Nephron progenitor cell (in vitro differentiated cells): ENCODE data around the gene OR10W1.
A peak's percentile ranks its signal among the peaks of the same experiment; 100 is the strongest.

Source experiments
- DNase-seq: peaks from one replicate; pipeline ENCODE4 v3.0.0; 2021
- H3K27ac Mint-ChIP-seq: 2 replicates; pipeline ENCODE4 v1.8.0; 2021; ENCODE audit warnings: mild to moderate bottlenecking, moderate library complexity, mixed read lengths
- H3K27me3 Mint-ChIP-seq: 2 replicates; pipeline ENCODE4 v1.8.0; 2021; ENCODE audit warnings: mild to moderate bottlenecking, low read depth, mixed read lengths; ENCODE audit not compliant: poor library complexity
- H3K36me3 Mint-ChIP-seq: 2 replicates; pipeline ENCODE4 v1.8.0; 2021; ENCODE audit warnings: low read depth, mixed read lengths
- H3K4me1 Mint-ChIP-seq: 2 replicates; pipeline ENCODE4 v1.8.0; 2021; ENCODE audit warnings: mixed read lengths
- H3K4me3 Mint-ChIP-seq: 2 replicates; pipeline ENCODE4 v1.8.0; 2021; ENCODE audit warnings: mild to moderate bottlenecking, moderate library complexity, mixed read lengths
- H3K9me3 Mint-ChIP-seq: 2 replicates; pipeline ENCODE4 v1.8.0; 2021; ENCODE audit warnings: mild to moderate bottlenecking, moderate library complexity, mixed read lengths
- TF ChIP-seq, protein P1 (sequence below): fragments of 200-600 bp; sonication (generic); IDR thresholded peaks from 2 replicates; pipeline ENCODE4 v1.5.0; 2021; ENCODE audit warnings: antibody characterized with exemption

OR10W1 gene, protein sequence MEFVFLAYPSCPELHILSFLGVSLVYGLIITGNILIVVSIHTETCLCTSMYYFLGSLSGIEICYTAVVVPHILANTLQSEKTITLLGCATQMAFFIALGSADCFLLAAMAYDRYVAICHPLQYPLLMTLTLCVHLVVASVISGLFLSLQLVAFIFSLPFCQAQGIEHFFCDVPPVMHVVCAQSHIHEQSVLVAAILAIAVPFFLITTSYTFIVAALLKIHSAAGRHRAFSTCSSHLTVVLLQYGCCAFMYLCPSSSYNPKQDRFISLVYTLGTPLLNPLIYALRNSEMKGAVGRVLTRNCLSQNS

DNA sequence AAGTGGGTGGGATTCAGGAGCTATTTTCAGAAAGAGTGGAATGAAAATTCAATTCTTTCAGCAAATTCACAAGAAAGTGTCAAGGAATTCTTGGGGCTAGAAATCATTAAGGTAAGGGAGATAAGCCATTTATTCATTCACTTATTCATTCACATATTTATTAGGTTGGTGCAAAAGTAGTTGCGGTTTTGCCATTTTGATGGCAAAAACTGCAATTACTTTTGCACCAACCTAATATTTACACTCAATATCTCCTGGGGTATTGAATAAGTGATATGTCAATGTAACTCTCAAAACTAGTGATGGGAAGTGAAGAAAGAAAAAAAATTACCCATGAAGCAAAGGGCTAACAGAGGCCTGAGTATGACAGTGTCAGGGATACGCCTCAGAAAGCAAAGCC is at the start of gene OR10W1:
OR10W1 (minus strand) TSS at position 119 of the 400 bp plus-strand sequence. CDS start 402 bp downstream, outside the sequence.
- H3K27me3 Mint-ChIP-seq = no peaks in the 10 kb centered on the region
- H3K4me1 Mint-ChIP-seq = no peaks in the 10 kb centered on the region

GRCh38 chr11:58316142-58316541 is 48.1 kb upstream of the OR10W1 start:
- no peak for DNase-seq
- Mint-ChIP-seq H3K27ac (no peak overlapping the region), H3K9me3 (peaks cover 28% of the 10 kb centered on the region), H3K36me3 (no peaks in the 10 kb centered on the region), H3K27me3 (peaks cover 3% of the 10 kb centered on the region), H3K4me1 (no peaks in the 10 kb centered on the region), H3K4me3 (no peak overlapping the region)
- TF ChIP-seq, protein P1, sequence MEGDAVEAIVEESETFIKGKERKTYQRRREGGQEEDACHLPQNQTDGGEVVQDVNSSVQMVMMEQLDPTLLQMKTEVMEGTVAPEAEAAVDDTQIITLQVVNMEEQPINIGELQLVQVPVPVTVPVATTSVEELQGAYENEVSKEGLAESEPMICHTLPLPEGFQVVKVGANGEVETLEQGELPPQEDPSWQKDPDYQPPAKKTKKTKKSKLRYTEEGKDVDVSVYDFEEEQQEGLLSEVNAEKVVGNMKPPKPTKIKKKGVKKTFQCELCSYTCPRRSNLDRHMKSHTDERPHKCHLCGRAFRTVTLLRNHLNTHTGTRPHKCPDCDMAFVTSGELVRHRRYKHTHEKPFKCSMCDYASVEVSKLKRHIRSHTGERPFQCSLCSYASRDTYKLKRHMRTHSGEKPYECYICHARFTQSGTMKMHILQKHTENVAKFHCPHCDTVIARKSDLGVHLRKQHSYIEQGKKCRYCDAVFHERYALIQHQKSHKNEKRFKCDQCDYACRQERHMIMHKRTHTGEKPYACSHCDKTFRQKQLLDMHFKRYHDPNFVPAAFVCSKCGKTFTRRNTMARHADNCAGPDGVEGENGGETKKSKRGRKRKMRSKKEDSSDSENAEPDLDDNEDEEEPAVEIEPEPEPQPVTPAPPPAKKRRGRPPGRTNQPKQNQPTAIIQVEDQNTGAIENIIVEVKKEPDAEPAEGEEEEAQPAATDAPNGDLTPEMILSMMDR = no peak

More for the DNA sequence above, at the start of gene OR10W1:
- TF ChIP-seq, protein P1 = no peak
- no peak within 1 kb of the TSS for H3K27ac Mint-ChIP-seq
- H3K9me3 Mint-ChIP-seq = peaks cover 12% of the 10 kb centered on the region
- no peak within 1 kb of the TSS for H3K4me3 Mint-ChIP-seq
- no peaks in the 10 kb centered on the region for H3K36me3 Mint-ChIP-seq
- no peak for DNase-seq

- H3K27ac Mint-ChIP-seq = no peak overlapping the region
- DNase-seq = no peak
- TF ChIP-seq, protein P1 = no peak
- H3K4me1 Mint-ChIP-seq = no peaks in the 10 kb centered on the region
- no peaks in the 10 kb centered on the region for H3K9me3 Mint-ChIP-seq
- H3K27me3 Mint-ChIP-seq = no peaks in the 10 kb centered on the region
- H3K36me3 Mint-ChIP-seq = no peaks in the 10 kb centered on the region
- no peak overlapping the region for H3K4me3 Mint-ChIP-seq
These were observed 33.5 kb upstream of the OR10W1 start for GRCh38 chr11:58301576-58301975.

GRCh38 chr11:58292017-58292416 is 24.0 kb upstream of the OR10W1 start:
- Mint-ChIP-seq H3K4me3 (no peak overlapping the region), H3K36me3 (no peaks in the 10 kb centered on the region), H3K9me3 (peaks cover 18% of the 10 kb centered on the region), H3K27me3 (no peaks in the 10 kb centered on the region), H3K27ac (peak overlapping the region; percentile 71), H3K4me1 (no peaks in the 10 kb centered on the region)
- TF ChIP-seq, protein P1 = no peak
- DNase-seq = no peak

DNA sequence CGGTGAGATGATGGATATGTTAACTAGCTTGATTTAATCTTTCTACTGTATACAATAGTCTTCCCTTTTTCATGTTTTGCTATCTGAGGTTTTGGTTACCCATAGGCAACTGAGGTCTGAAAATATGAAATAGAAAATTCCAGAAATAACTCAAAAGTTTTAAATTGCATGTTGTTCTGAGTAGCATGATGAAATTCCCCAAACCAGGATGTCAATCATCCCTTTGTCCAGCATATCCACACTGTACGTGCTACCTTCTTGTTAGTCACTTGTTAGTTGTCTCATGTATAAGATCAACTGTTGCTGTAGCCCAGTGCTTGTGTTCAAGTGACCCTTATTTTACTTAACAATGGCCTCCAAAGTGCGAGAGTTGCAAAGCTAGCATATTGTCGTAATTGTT is 21.2 kb upstream of the OR10W1 start:
- Mint-ChIP-seq H3K4me3 (no peak overlapping the region), H3K4me1 (no peaks in the 10 kb centered on the region), H3K36me3 (no peaks in the 10 kb centered on the region), H3K27ac (no peak overlapping the region), H3K9me3 (peaks cover 19% of the 10 kb centered on the region), H3K27me3 (no peaks in the 10 kb centered on the region)
- no peak for DNase-seq
- TF ChIP-seq, protein P1 = no peak

DNA sequence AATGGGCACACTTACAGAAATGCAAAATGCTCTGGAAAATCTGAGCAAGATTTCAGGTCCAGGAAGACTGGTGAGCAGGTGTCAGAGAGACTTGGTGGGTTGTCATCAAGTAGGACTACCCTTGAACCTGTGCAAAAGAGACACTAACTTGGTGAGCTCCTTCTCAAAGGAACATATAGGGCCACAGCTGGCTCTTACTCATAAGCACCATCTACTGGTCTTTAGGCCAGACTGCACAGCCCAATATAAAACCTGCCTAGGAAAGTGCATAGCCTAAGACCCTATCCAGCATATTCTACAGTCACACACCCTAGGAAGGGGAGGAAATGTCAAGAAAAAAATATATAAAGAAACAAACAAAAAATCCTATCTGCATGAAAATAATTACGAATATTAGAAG is 18.2 kb upstream of the OR10W1 start:
- H3K27me3 Mint-ChIP-seq = no peaks in the 10 kb centered on the region
- no peak for DNase-seq
- H3K9me3 Mint-ChIP-seq = peaks cover 14% of the 10 kb centered on the region

More for the DNA sequence above, 18.2 kb upstream of the OR10W1 start:
- Mint-ChIP-seq H3K4me1 (no peaks in the 10 kb centered on the region), H3K36me3 (no peaks in the 10 kb centered on the region), H3K27ac (no peak overlapping the region), H3K4me3 (no peak overlapping the region)
- TF ChIP-seq, protein P1 = peak; percentile 47
